ENCODE data around the gene SMIM41.

The SMIM41 gene

DNA sequence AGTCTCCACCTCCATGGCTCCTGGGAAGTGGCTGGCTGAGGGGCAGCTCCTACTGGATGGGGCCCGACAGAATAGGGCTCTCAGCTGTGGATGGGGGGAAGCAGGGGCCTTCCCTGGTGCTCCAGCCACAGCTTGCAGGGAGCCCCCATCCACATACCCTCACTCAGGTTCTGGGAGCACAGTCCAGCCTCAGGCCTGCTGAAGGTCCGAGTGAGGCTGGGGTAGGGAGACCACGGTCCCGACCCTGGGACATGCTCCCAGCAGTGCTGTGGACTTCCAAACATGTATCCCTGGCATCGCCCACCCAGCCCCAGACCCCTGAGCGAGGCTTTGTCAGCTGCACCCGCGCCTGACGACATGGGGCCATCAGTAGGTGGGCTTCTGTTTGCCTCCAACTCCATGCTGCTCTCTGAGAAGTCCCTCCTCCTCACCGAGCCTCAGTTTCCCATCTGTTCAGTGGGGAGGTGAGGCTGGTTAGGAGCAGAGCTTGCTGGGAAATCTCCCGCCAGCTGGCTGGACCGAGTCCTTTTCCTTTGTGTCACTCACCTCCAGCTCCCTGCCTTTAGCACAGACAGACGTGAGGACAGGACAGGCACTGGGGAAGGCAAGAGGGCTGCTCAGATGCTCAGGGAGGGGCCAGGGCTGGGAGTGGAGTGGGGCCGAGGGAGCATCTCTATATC lies 18.9 kb upstream of the SMIM41 start:
- TF ChIP-seq FOXP2 (optimal IDR thresholded peaks at IDR 0.05; ENCODE audit: borderline replicate concordance, extremely low read depth, extremely low read length, insufficient read depth) (no peak), TAF1 (IDR thresholded peaks at IDR 0.05; ENCODE audit: borderline replicate concordance, insufficient read depth, low read length) (no peak), POLR2AphosphoS5 (IDR thresholded peaks at IDR 0.05; ENCODE audit: low read depth, low read length) (no peak), SIN3A (IDR thresholded peaks at IDR 0.05; ENCODE audit: borderline replicate concordance, insufficient read depth, low read length) (no peak)
- TF ChIP-seq, protein P1, sequence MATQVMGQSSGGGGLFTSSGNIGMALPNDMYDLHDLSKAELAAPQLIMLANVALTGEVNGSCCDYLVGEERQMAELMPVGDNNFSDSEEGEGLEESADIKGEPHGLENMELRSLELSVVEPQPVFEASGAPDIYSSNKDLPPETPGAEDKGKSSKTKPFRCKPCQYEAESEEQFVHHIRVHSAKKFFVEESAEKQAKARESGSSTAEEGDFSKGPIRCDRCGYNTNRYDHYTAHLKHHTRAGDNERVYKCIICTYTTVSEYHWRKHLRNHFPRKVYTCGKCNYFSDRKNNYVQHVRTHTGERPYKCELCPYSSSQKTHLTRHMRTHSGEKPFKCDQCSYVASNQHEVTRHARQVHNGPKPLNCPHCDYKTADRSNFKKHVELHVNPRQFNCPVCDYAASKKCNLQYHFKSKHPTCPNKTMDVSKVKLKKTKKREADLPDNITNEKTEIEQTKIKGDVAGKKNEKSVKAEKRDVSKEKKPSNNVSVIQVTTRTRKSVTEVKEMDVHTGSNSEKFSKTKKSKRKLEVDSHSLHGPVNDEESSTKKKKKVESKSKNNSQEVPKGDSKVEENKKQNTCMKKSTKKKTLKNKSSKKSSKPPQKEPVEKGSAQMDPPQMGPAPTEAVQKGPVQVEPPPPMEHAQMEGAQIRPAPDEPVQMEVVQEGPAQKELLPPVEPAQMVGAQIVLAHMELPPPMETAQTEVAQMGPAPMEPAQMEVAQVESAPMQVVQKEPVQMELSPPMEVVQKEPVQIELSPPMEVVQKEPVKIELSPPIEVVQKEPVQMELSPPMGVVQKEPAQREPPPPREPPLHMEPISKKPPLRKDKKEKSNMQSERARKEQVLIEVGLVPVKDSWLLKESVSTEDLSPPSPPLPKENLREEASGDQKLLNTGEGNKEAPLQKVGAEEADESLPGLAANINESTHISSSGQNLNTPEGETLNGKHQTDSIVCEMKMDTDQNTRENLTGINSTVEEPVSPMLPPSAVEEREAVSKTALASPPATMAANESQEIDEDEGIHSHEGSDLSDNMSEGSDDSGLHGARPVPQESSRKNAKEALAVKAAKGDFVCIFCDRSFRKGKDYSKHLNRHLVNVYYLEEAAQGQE (IDR thresholded peaks at IDR 0.05; ENCODE audit: insufficient read depth in 1 of 2, low read depth in 2 of 2, low read length in 2 of 2): no peak

- TF ChIP-seq POLR2AphosphoS5 (IDR thresholded peaks at IDR 0.05; ENCODE audit: low read depth, low read length) (no peak), TAF1 (IDR thresholded peaks at IDR 0.05; ENCODE audit: borderline replicate concordance, insufficient read depth, low read length) (no peak), SIN3A (IDR thresholded peaks at IDR 0.05; ENCODE audit: borderline replicate concordance, insufficient read depth, low read length) (no peak), FOXP2 (optimal IDR thresholded peaks at IDR 0.05; ENCODE audit: borderline replicate concordance, extremely low read depth, extremely low read length, insufficient read depth) (no peak)
- TF ChIP-seq, protein P1 (IDR thresholded peaks at IDR 0.05; ENCODE audit: insufficient read depth in 1 of 2, low read depth in 2 of 2, low read length in 2 of 2): no peak
These were observed 17.9 kb upstream of the SMIM41 start for GRCh38 chr12:52061470-52062166.

DNA sequence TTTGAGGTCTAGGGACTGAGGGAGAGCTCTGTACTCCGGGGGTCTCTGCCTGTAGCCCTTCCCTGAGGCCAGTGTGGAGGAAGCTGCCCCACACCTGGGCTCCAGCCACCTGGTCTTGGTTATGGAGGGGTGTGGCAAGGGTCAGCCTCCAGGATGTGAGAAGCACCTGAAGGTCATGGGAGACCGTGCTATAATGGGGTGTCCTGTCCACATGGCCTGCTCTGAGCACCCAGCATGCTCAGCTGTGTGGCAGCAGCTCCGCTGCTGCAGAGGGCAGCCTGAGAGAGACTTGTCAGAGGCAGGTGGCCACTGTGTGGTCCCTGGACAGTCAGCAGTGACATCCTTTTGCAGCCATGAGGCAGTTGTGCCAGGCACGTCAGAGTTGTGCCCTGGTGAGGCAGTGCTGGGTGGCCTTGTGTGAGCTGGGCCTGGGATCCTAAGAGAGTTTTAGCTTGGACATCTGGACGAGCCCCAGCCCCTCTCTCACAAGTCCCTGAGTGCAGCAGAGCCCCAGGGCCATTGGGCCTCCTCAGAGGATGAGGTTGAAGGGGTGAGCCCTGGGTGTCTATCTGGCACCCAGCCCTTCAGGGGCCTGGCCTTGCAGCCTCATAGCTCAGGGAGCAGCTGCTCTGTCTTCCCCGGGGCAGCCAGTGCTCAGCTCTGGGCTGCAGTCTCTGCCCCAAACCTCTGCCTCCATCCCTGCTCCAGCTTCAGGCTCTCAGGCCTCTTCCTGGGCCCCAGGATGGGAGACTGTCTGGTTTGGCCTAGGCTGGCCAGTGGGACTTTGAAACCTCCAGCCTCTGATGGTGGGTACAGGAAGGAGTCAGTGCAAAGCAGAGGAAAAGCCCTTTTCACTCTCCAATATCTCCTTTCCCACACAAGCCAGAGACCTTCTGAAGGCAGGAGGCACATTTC lies 17.1 kb upstream of the SMIM41 start:
- no peak for TF ChIP-seq SIN3A (IDR thresholded peaks at IDR 0.05; ENCODE audit: borderline replicate concordance, insufficient read depth, low read length)
- no peak for TF ChIP-seq POLR2AphosphoS5 (IDR thresholded peaks at IDR 0.05; ENCODE audit: low read depth, low read length)
- TF ChIP-seq TAF1 (IDR thresholded peaks at IDR 0.05; ENCODE audit: borderline replicate concordance, insufficient read depth, low read length): no peak
- no peak for TF ChIP-seq FOXP2 (optimal IDR thresholded peaks at IDR 0.05; ENCODE audit: borderline replicate concordance, extremely low read depth, extremely low read length, insufficient read depth)
- TF ChIP-seq, protein P1 (IDR thresholded peaks at IDR 0.05; ENCODE audit: insufficient read depth in 1 of 2, low read depth in 2 of 2, low read length in 2 of 2): no peak

DNA sequence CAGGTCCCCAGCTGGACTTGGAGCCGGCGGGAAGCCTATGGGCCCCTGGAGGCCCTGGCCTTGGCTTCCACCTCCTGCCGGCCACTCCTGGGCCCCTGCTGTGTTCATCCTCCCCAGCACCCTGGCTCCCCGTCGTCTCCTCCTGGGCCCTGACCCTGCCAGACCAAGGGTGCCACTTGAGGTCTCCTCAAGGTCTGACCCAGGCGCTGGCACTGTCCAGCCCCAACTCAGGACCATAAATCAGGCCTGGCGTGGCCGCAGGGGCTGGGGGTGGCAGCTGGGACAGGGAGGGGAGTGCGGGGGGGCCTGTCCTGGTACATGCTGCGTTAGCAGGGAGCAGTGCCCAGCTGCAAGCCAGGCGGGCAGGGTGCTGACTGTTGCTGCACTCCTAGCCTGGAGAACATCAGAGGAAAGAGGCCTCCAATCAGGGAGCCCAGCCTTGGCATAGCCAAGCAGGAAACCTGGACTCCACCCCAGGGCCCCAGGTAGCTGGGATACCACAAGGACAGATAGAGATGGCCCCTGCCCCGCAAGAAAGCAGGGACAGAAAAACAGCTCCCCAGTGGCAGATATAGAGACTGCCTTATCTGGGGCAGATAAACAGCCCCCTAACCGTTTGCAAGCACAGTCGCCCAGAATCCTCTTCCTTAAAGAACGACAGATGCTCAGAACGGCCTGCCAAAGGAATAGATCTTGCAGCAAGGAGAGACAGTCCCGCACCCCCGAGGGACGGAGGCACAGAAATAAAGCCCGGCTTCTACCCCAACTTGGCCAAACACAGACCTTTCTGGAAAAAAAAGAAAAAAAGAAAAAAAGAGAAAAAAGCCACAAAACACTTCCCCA lies 16.2 kb upstream of the SMIM41 start:
- no peak for TF ChIP-seq TAF1 (IDR thresholded peaks at IDR 0.05; ENCODE audit: borderline replicate concordance, insufficient read depth, low read length)
- TF ChIP-seq, protein P1 (IDR thresholded peaks at IDR 0.05; ENCODE audit: insufficient read depth in 1 of 2, low read depth in 2 of 2, low read length in 2 of 2): no peak
- no peak for TF ChIP-seq FOXP2 (optimal IDR thresholded peaks at IDR 0.05; ENCODE audit: borderline replicate concordance, extremely low read depth, extremely low read length, insufficient read depth)
- TF ChIP-seq SIN3A (IDR thresholded peaks at IDR 0.05; ENCODE audit: borderline replicate concordance, insufficient read depth, low read length): no peak
- no peak for TF ChIP-seq POLR2AphosphoS5 (IDR thresholded peaks at IDR 0.05; ENCODE audit: low read depth, low read length)

Data from PFSK-1 (cell line).